Upper lobe of left lung (tissue), 6 donors: ENCODE results near the gene DENND5A. TPM values are rescaled to one million over a fixed set of nuclear protein-coding genes. Genes with fewer than 3 reads are reported as not detected.

Experiments
- ATAC-seq, 2 donors: fragments of 200-7000 bp; cut with Tn5 transposase; one replicate each; pipeline ENCODE4 v1.9.1; 2022; ENCODE audit warnings: mild to moderate bottlenecking in 2 of 2, moderate library complexity in 2 of 2; ENCODE audit not compliant: low FRiP score in 2 of 2
- DNase-seq, 2 donors: peaks; one replicate each; pipeline ENCODE4 v3.0.0-alpha.2; 2019 to 2020
- H3K27ac ChIP-seq, 4 donors: fragments of 200-600 bp; sonication (generic); one replicate each; pipeline ENCODE4 v1.5.1; 2016 to 2019
- H3K27me3 ChIP-seq, 4 donors: fragments of 200-600 bp; sonication (generic); one replicate each; pipeline ENCODE4 v1.5.1; 2017 to 2019
- H3K36me3 ChIP-seq, 4 donors: fragments of 200-600 bp; sonication (generic); one replicate each; pipeline ENCODE4 v1.5.1; 2016 to 2019
- H3K4me1 ChIP-seq, 4 donors: fragments of 200-600 bp; sonication (generic); one replicate each; pipeline ENCODE4 v1.5.1; 2018 to 2019
- H3K4me3 ChIP-seq, 4 donors: fragments of 200-600 bp; sonication (generic); one replicate each; pipeline ENCODE4 v1.5.1; 2017 to 2019; ENCODE audit warnings: mild to moderate bottlenecking in 2 of 4, moderate library complexity in 1 of 4
- H3K9me3 ChIP-seq, 4 donors: fragments of 200-600 bp; sonication (generic); one replicate each; pipeline ENCODE4 v1.5.1; 2018 to 2019
- CTCF ChIP-seq, 6 experiments: fragments of 450-650 bp in 4 of 6; fragments of 200-600 bp in 2 of 6; sonication (generic) in 2 of 6; IDR thresholded peaks; one replicate each; pipeline ENCODE4 v1.5.1; 2016 to 2019; ENCODE audit warnings: antibody characterized with exemption in 6 of 6
- EP300 ChIP-seq, 4 donors: sonication (generic); formaldehyde crosslinking; IDR thresholded peaks; one replicate each; pipeline ENCODE4 v1.5.1; 2017; ENCODE audit warnings: antibody characterized with exemption in 4 of 4, control low read depth in 2 of 4
- POLR2A ChIP-seq, 4 donors: fragments of 450-650 bp; IDR thresholded peaks; one replicate each; pipeline ENCODE4 v1.5.1; 2016 to 2017; ENCODE audit warnings: antibody characterized with exemption in 4 of 4, mild to moderate bottlenecking in 2 of 4
- POLR2AphosphoS5 ChIP-seq, 2 donors: sonication (generic); formaldehyde crosslinking; IDR thresholded peaks; one replicate each; pipeline ENCODE4 v1.5.1; 2017; ENCODE audit warnings: antibody characterized with exemption in 2 of 2
- WGBS, 2 donors: methylation state at CpG; one replicate each; pipeline ENCODE4 v1.1.5; 2017 to 2018; 5-methylcytosine and 5-hydroxymethylcytosine counted together
- total RNA-seq, 6 donors: library from RNA; depleted of rRNA in 4 of 6; stranded (reverse); fragments of >200 nt in 4 of 6; gene quantifications; one replicate each; pipeline versions ENCODE4 v1.1.0 to v1.2.1, GENCODE V29; 2016 to 2021
- donor health status: DM: no; HTN: no; CAD: no; lungs with moderate emphysema.
- donor health status: DM: no; HTN: yes; CAD: no; lungs with severe emphysema.

Gene DENND5A
- total RNA-seq, 6 donors from 2014 or later = 84.4 to 159 (median 98.8) TPM

GRCh38 chr11:9273376-9274336 lies 8.5 kb upstream of the DENND5A start:
- no peak for TF ChIP-seq POLR2AphosphoS5 (IDR thresholded peaks at IDR 0.05)
- H3K4me1 ChIP-seq = peaks cover 0 to 12% (median 6%) of the 10 kb centered on the region in 4 donors
- peak; percentile 72 to 73 for ATAC-seq
- H3K27ac ChIP-seq = peak overlapping the region; percentile 29 to 77 (median 54)
- no peaks in the 10 kb centered on the region for H3K9me3 ChIP-seq
- WGBS, 2 donors = 81 to 87% methylated on average over 15 of the region's 15 CpGs
- peaks cover 0 to under 1% (median 0%) of the 10 kb centered on the region in 4 donors for H3K36me3 ChIP-seq
- H3K27me3 ChIP-seq = no peaks in the 10 kb centered on the region
- no peak for DNase-seq
- H3K4me3 ChIP-seq = no peak overlapping the region

GRCh38 chr11:9269492-9270013 lies 4.4 kb upstream of the DENND5A start:
- Histone ChIP-seq H3K27me3 (no peaks in the 10 kb centered on the region), H3K4me3 (no peak overlapping the region), H3K27ac (no peak overlapping the region), H3K36me3 (no peaks in the 10 kb centered on the region), H3K9me3 (no peaks in the 10 kb centered on the region), H3K4me1 (peaks cover 0 to 20% (median 5%) of the 10 kb centered on the region in 4 donors)
- 82 to 89% methylated on average over 2 of the region's 2 CpGs for WGBS, 2 donors
- DNase-seq (peak in 1 of 2 donors; percentile 12), ATAC-seq (no peak)
- TF ChIP-seq POLR2AphosphoS5 (IDR thresholded peaks at IDR 0.05) = no peak
- no peak for TF ChIP-seq CTCF (IDR thresholded peaks at IDR 0.05)
- no peak for TF ChIP-seq EP300 (IDR thresholded peaks at IDR 0.05)
- no peak for TF ChIP-seq POLR2A (IDR thresholded peaks at IDR 0.05)

- H3K27me3 ChIP-seq = no peaks in the 10 kb centered on the region
- no peak overlapping the region for H3K4me3 ChIP-seq
- DNase-seq (no peak), ATAC-seq (no peak)
- H3K36me3 ChIP-seq = no peaks in the 10 kb centered on the region
- TF ChIP-seq EP300 (IDR thresholded peaks at IDR 0.05) (no peak), POLR2AphosphoS5 (IDR thresholded peaks at IDR 0.05) (no peak), CTCF (IDR thresholded peaks at IDR 0.05) (no peak), POLR2A (IDR thresholded peaks at IDR 0.05) (no peak)
- 80 to 88% methylated on average over 4 of the region's 4 CpGs for WGBS, 2 donors
- H3K27ac ChIP-seq = no peak overlapping the region
- peaks cover 0 to 18% (median 4%) of the 10 kb centered on the region in 4 donors for H3K4me1 ChIP-seq
- H3K9me3 ChIP-seq = no peaks in the 10 kb centered on the region
Measured at GRCh38 chr11:9267680-9268079, 2.5 kb upstream of the DENND5A start.

- Histone ChIP-seq H3K27ac (no peak overlapping the region), H3K36me3 (no peaks in the 10 kb centered on the region), H3K4me3 (no peak overlapping the region), H3K9me3 (no peaks in the 10 kb centered on the region), H3K4me1 (peaks cover 0 to 23% (median 4%) of the 10 kb centered on the region in 4 donors), H3K27me3 (no peaks in the 10 kb centered on the region)
- DNase-seq (no peak), ATAC-seq (no peak)
- 94 to 96% methylated on average over 8 of the region's 8 CpGs for WGBS, 2 donors
- TF ChIP-seq POLR2A (IDR thresholded peaks at IDR 0.05) = no peak
- TF ChIP-seq POLR2AphosphoS5 (IDR thresholded peaks at IDR 0.05) = no peak
- no peak for TF ChIP-seq CTCF (IDR thresholded peaks at IDR 0.05)
- no peak for TF ChIP-seq EP300 (IDR thresholded peaks at IDR 0.05)
Measured at GRCh38 chr11:9266926-9267325, 1.8 kb upstream of the DENND5A start.

GRCh38 chr11:9266132-9266736 lies 1.1 kb upstream of the DENND5A start:
- H3K4me3 ChIP-seq = peak overlapping the region in 3 of 4 donors; percentile 79 to 90 (median 88)
- H3K9me3 ChIP-seq = no peaks in the 10 kb centered on the region
- H3K36me3 ChIP-seq = no peaks in the 10 kb centered on the region
- DNase-seq (peak in 1 of 2 donors; percentile 34), ATAC-seq (no peak)
- peaks cover 0 to 29% (median 6%) of the 10 kb centered on the region in 4 donors for H3K4me1 ChIP-seq
- no peaks in the 10 kb centered on the region for H3K27me3 ChIP-seq
- WGBS, 2 donors = 71 to 78% methylated on average over 13 of the region's 13 CpGs
- peak overlapping the region in 3 of 4 donors; percentile 97 to 98 (median 98) for H3K27ac ChIP-seq
- TF ChIP-seq EP300 (IDR thresholded peaks at IDR 0.05) = no peak
- no peak for TF ChIP-seq POLR2A (IDR thresholded peaks at IDR 0.05)
- no peak for TF ChIP-seq POLR2AphosphoS5 (IDR thresholded peaks at IDR 0.05)
- no peak for TF ChIP-seq CTCF (IDR thresholded peaks at IDR 0.05)
